Measurements from ENCODE around the gene F10.

The F10 gene

GRCh38 chr13:113141601-113141970, 19.0 kb downstream of the F10 start:
- Histone ChIP-seq H3K27me3 (peaks cover 9% of the 10 kb centered on the region), H3K36me3 (no peaks in the 10 kb centered on the region), H3K4me1 (ENCODE audit: control insufficient read depth in 1 of 2, insufficient read depth in 1 of 2, low read depth in 1 of 2, low read length in 1 of 2) (no peaks in the 10 kb centered on the region)

GRCh38 chr13:113142876-113143275, 20.3 kb downstream of the F10 start:
- H3K27ac ChIP-seq: no peak overlapping the region
- H3K36me3 ChIP-seq: no peaks in the 10 kb centered on the region
- H3K4me1 ChIP-seq (ENCODE audit: control insufficient read depth in 1 of 2, insufficient read depth in 1 of 2, low read depth in 1 of 2, low read length in 1 of 2): no peaks in the 10 kb centered on the region
- no peak overlapping the region for H3K4me3 ChIP-seq (ENCODE audit: low read depth in 1 of 2, low read length in 1 of 2)
- H3K27me3 ChIP-seq: peaks cover 5% of the 10 kb centered on the region
- no peaks in the 10 kb centered on the region for H3K9me3 ChIP-seq
- TF ChIP-seq CTCF (IDR thresholded peaks at IDR 0.05): no peak

More at GRCh38 chr13:113141601-113141970, 19.0 kb downstream of the F10 start:
- Histone ChIP-seq H3K4me3 (ENCODE audit: low read depth in 1 of 2, low read length in 1 of 2) (no peak overlapping the region), H3K9me3 (no peaks in the 10 kb centered on the region), H3K27ac (no peak overlapping the region)
- no peak for TF ChIP-seq CTCF (IDR thresholded peaks at IDR 0.05)

GRCh38 chr13:113143466-113144254, 21.1 kb downstream of the F10 start:
- Histone ChIP-seq H3K4me3 (ENCODE audit: low read depth in 1 of 2, low read length in 1 of 2) (no peak overlapping the region), H3K27me3 (peaks cover 4% of the 10 kb centered on the region), H3K4me1 (ENCODE audit: control insufficient read depth in 1 of 2, insufficient read depth in 1 of 2, low read depth in 1 of 2, low read length in 1 of 2) (no peaks in the 10 kb centered on the region), H3K9me3 (no peaks in the 10 kb centered on the region), H3K27ac (no peak overlapping the region), H3K36me3 (no peaks in the 10 kb centered on the region)
- no peak for TF ChIP-seq CTCF (IDR thresholded peaks at IDR 0.05)

- TF ChIP-seq CTCF (IDR thresholded peaks at IDR 0.05): no peak
- Histone ChIP-seq H3K4me1 (ENCODE audit: control insufficient read depth in 1 of 2, insufficient read depth in 1 of 2, low read depth in 1 of 2, low read length in 1 of 2) (no peaks in the 10 kb centered on the region), H3K27ac (no peak overlapping the region), H3K9me3 (no peaks in the 10 kb centered on the region), H3K36me3 (no peaks in the 10 kb centered on the region), H3K27me3 (peaks cover 4% of the 10 kb centered on the region), H3K4me3 (ENCODE audit: low read depth in 1 of 2, low read length in 1 of 2) (no peak overlapping the region)
These were observed 21.6 kb downstream of the F10 start for GRCh38 chr13:113144255-113144629.

- Histone ChIP-seq H3K36me3 (no peaks in the 10 kb centered on the region), H3K9me3 (no peaks in the 10 kb centered on the region), H3K4me3 (ENCODE audit: low read depth in 1 of 2, low read length in 1 of 2) (no peak overlapping the region), H3K27ac (no peak overlapping the region), H3K27me3 (peaks cover 6% of the 10 kb centered on the region), H3K4me1 (ENCODE audit: control insufficient read depth in 1 of 2, insufficient read depth in 1 of 2, low read depth in 1 of 2, low read length in 1 of 2) (no peaks in the 10 kb centered on the region)
- no peak for TF ChIP-seq CTCF (IDR thresholded peaks at IDR 0.05)
These were observed 22.9 kb downstream of the F10 start for GRCh38 chr13:113145496-113145895.
